CD4-positive, alpha-beta T cell (primary cell): ENCODE measurements around the gene B4GALT6. TPM values are rescaled to one million over a fixed set of nuclear protein-coding genes. Genes with fewer than 3 reads are reported as not detected.

Experiments used
- ATAC-seq: fragments of 200-7000 bp; cut with Tn5 transposase; one replicate; pipeline ENCODE4 v1.10.0; 2022; ENCODE audit warnings: mild to moderate bottlenecking; ENCODE audit not compliant: poor library complexity
- CTCF ChIA-PET: fragments of 350-600 bp; sonication (Branson Sonifier 250); formaldehyde crosslinking; loops from one replicate; lab custom pipeline; 2021; ENCODE audit warnings: antibody characterized with exemption, inconsistent platforms; lab: Charles Lee
- POLR2A ChIA-PET: fragments of 350-600 bp; sonication (Branson Sonifier 250); formaldehyde crosslinking; loops from one replicate; lab custom pipeline; 2021; ENCODE audit warnings: antibody characterized with exemption, inconsistent platforms; lab: Charles Lee
- DNase-seq, 14 experiments: peaks; one replicate each; pipeline ENCODE4 v3.0.0-alpha.2; 2013 to 2020; ENCODE audit warnings: mixed read lengths in 2 of 14
- H3K27ac ChIP-seq, 2 donors: one replicate each; pipeline versions ENCODE4 v1.5.1 to v1.7.0; 2013; ENCODE audit warnings: low read length in 2 of 2, low read depth in 1 of 2, mild to moderate bottlenecking in 1 of 2
- H3K27me3 ChIP-seq, 2 experiments: 1 replicate in 1 of 2; 2 replicates in 1 of 2; pipeline versions ENCODE4 v1.6.1 to v1.7.0; 2013; ENCODE audit warnings: low read length in 2 of 2, control low read depth in 1 of 2, mild to moderate bottlenecking in 1 of 2, moderate library complexity in 1 of 2; ENCODE audit not compliant: insufficient read depth in 2 of 2, control insufficient read depth in 1 of 2
- H3K36me3 ChIP-seq: one replicate; pipeline ENCODE4 v1.6.1; 2013; ENCODE audit warnings: low read length, control low read depth; ENCODE audit not compliant: insufficient read depth
- H3K4me1 ChIP-seq: one replicate; pipeline ENCODE4 v1.6.1; 2013; ENCODE audit warnings: low read length, control low read depth; ENCODE audit not compliant: insufficient read depth
- H3K4me3 ChIP-seq: one replicate; pipeline ENCODE4 v1.5.1; 2013; ENCODE audit warnings: mild to moderate bottlenecking, low read length, moderate library complexity
- H3K9me3 ChIP-seq, 2 experiments: 1 replicate in 1 of 2; 2 replicates in 1 of 2; pipeline versions ENCODE4 v1.6.1 to v1.7.0; 2013; ENCODE audit warnings: low read length in 2 of 2, mild to moderate bottlenecking in 2 of 2, control low read depth in 1 of 2, moderate library complexity in 1 of 2; ENCODE audit not compliant: control insufficient read depth in 1 of 2, insufficient read depth in 1 of 2
- H3K27ac Mint-ChIP-seq: one replicate; pipeline ENCODE4 v1.8.0; 2020; ENCODE audit warnings: mixed read lengths
- H3K27me3 Mint-ChIP-seq: one replicate; pipeline ENCODE4 v1.8.0; 2021; ENCODE audit warnings: mixed read lengths
- H3K36me3 Mint-ChIP-seq: one replicate; pipeline ENCODE4 v1.8.0; 2021; ENCODE audit warnings: low read depth, mixed read lengths
- H3K4me1 Mint-ChIP-seq: one replicate; pipeline ENCODE4 v1.8.0; 2021; ENCODE audit warnings: low read depth, mixed read lengths
- H3K4me3 Mint-ChIP-seq: one replicate; pipeline ENCODE4 v1.8.0; 2020; ENCODE audit warnings: mild to moderate bottlenecking, mixed read lengths
- H3K9me3 Mint-ChIP-seq: one replicate; pipeline ENCODE4 v1.8.0; 2020; ENCODE audit warnings: mixed read lengths
- CTCF ChIP-seq: fragments of 200-600 bp; IDR thresholded peaks from one replicate; pipeline ENCODE4 v1.8.0; 2022; ENCODE audit warnings: antibody characterized with exemption, mild to moderate bottlenecking
- intact Hi-C, 2 experiments: fragments of 100-400 bp; cut with DNase I in 1 of 2; cut with micrococcal nuclease in 1 of 2; formaldehyde crosslinking; loops; one replicate each; pipeline versions ENCODE4 v1.15.1 to v1.9.0; 2023 to 2025; cut with DNase I, micrococcal nuclease
- total RNA-seq, 174 experiments: library from RNA in 2 of 174; stranded (reverse) in 2 of 174; gene quantifications; one replicate each; pipeline ENCODE4 v1.2.3 and lab custom pipeline; 2021 to 2026

Gene B4GALT6
- total RNA-seq, 2 experiments from 2014 or later, result 0.75 TPM; not detected in 1

- Mint-ChIP-seq H3K36me3 (no peaks in the 10 kb centered on the region), H3K27me3 (peaks cover 55% of the 10 kb centered on the region), H3K4me1 (peaks cover 11% of the 10 kb centered on the region), H3K27ac (no peak overlapping the region), H3K9me3 (no peaks in the 10 kb centered on the region), H3K4me3 (no peak overlapping the region)
- CTCF ChIA-PET, result no interaction called here
- Histone ChIP-seq H3K27me3 (peaks cover 0 to 18% of the 10 kb centered on the region in 2 experiments), H3K36me3 (no peaks in the 10 kb centered on the region), H3K27ac (no peak overlapping the region), H3K9me3 (no peaks in the 10 kb centered on the region), H3K4me1 (peaks cover 5% of the 10 kb centered on the region), H3K4me3 (no peak overlapping the region)
- ATAC-seq (no peak), DNase-seq (no peak)
- POLR2A ChIA-PET, result no interaction called here
- intact Hi-C loops, result no loop called here
- TF ChIP-seq CTCF, result no peak
These were observed 4.0 kb downstream of the B4GALT6 start for GRCh38 chr18:31680433-31680811.

DNA sequence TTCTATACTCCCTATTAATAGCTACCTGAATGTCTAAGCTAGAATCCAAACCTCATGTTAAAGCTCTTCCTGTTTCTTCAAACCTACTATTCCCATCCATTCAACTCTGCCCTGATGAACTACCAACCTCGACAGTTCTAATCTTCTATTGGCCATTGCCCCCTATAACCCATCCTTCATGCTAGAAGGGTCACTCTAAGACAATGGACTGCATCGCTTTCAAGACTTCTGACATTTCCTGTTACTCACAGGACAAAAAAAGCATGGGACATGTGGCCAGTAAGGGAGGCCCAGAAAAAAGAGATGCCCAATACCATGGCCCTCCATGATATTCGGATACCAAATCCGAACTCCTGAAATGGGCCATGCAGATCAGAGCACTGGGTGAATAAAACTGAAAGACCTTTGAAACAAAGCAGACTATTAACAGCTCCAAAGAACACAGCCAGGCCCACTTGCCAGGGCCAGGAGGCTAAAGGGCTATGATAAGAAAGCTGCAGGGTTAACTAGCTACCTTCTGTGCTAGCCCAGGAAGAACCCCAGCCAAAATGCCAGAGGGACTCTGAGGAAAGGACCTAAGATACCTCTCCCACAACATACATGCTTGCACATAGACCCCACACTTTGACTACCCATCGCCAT, 4.5 kb downstream of the B4GALT6 start:
- no peak overlapping the region for H3K4me3 ChIP-seq
- H3K36me3 ChIP-seq, result no peaks in the 10 kb centered on the region
- Mint-ChIP-seq H3K27ac (no peak overlapping the region), H3K9me3 (no peaks in the 10 kb centered on the region), H3K27me3 (peaks cover 55% of the 10 kb centered on the region), H3K4me3 (no peak overlapping the region), H3K36me3 (no peaks in the 10 kb centered on the region), H3K4me1 (peaks cover 11% of the 10 kb centered on the region)
- POLR2A ChIA-PET, result no interaction called here
- no peak overlapping the region for H3K27ac ChIP-seq
- intact Hi-C loops, result no loop called here
- ATAC-seq, result no peak
- peaks cover 5% of the 10 kb centered on the region for H3K4me1 ChIP-seq
- CTCF ChIA-PET, result no interaction called here
- H3K9me3 ChIP-seq, result no peaks in the 10 kb centered on the region
- TF ChIP-seq CTCF, result no peak
- H3K27me3 ChIP-seq, result peaks cover 0 to 18% of the 10 kb centered on the region in 2 experiments
- DNase-seq, result no peak

DNA sequence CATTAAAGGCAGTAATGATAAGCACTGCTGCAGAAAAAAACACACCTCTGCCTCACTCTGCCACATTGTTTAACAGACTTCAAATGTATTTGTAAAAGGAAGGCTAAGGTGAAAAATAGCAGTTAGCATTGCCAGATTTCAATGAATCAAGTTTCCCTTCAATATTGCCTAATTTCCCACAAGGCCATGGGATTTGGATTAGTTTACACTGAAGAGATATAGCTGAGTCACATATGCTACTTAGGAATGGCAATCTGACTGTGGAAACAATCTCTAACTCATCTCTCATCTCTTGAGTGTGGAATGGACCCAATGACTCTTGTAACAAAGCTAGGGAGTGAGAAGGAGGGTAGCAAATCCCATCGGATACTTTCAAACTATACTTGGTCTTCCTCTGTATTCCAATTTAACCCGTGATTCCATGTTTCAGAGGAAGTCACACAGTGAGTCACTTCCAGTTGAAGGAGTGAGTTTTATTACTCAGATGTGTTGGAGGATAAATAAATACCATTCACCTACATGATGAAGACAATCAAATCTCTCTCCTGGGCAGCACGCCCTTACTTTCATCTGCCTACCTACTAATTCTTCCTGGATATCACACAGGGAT, 5.1 kb downstream of the B4GALT6 start:
- H3K36me3 ChIP-seq, result no peaks in the 10 kb centered on the region
- POLR2A ChIA-PET, result no interaction called here
- Mint-ChIP-seq H3K27me3 (peaks cover 53% of the 10 kb centered on the region), H3K4me3 (no peak overlapping the region), H3K27ac (no peak overlapping the region), H3K36me3 (no peaks in the 10 kb centered on the region), H3K4me1 (peaks cover 10% of the 10 kb centered on the region), H3K9me3 (no peaks in the 10 kb centered on the region)
- CTCF ChIA-PET, result no interaction called here
- H3K4me3 ChIP-seq, result no peak overlapping the region
- peaks cover 0 to 17% of the 10 kb centered on the region in 2 experiments for H3K27me3 ChIP-seq
- H3K9me3 ChIP-seq, result no peaks in the 10 kb centered on the region
- no peak for TF ChIP-seq CTCF
- no peak overlapping the region for H3K27ac ChIP-seq
- ATAC-seq (no peak), DNase-seq (no peak)
- H3K4me1 ChIP-seq, result peaks cover 3% of the 10 kb centered on the region
- intact Hi-C loops, result no loop called here
